Liver (tissue), 9 donors: Measurements from ENCODE around the gene SORCS2. TPM values are rescaled to one million over a fixed set of nuclear protein-coding genes. Genes with fewer than 3 reads are reported as not detected.

ENCODE experiments used
- DNase-seq: peaks from one replicate; pipeline ENCODE4 v3.0.0-alpha.2; 2017; ENCODE audit warnings: low spot score
- H3K27ac ChIP-seq, 2 donors: one replicate each; pipeline ENCODE4 v1.7.0; 2013; ENCODE audit warnings: inconsistent platforms in 2 of 2, low read length in 2 of 2, control low read depth in 1 of 2, low read depth in 1 of 2, mild to moderate bottlenecking in 1 of 2
- H3K27me3 ChIP-seq, 4 donors: one replicate each; pipeline versions ENCODE4 v1.6.1 to v1.7.0; 2013; ENCODE audit warnings: low read length in 3 of 4, inconsistent platforms in 1 of 4, mild to moderate bottlenecking in 1 of 4, moderate library complexity in 1 of 4; ENCODE audit not compliant: control insufficient read depth in 4 of 4, insufficient read depth in 4 of 4
- H3K36me3 ChIP-seq, 4 donors: one replicate each; pipeline versions ENCODE4 v1.6.1 to v1.7.0; 2013; ENCODE audit warnings: low read length in 3 of 4, mild to moderate bottlenecking in 3 of 4, low read depth in 1 of 4, moderate library complexity in 1 of 4; ENCODE audit not compliant: control insufficient read depth in 4 of 4, insufficient read depth in 3 of 4
- H3K4me1 ChIP-seq, 4 donors: one replicate each; pipeline versions ENCODE4 v1.6.1 to v1.7.0; 2013; ENCODE audit warnings: low read length in 3 of 4, mild to moderate bottlenecking in 3 of 4, moderate library complexity in 1 of 4; ENCODE audit not compliant: control insufficient read depth in 4 of 4, insufficient read depth in 4 of 4
- H3K4me3 ChIP-seq, 3 donors: one replicate each; pipeline versions ENCODE4 v1.6.1 to v1.7.0; 2013; ENCODE audit warnings: low read length in 3 of 3, control low read depth in 1 of 3, low read depth in 1 of 3, mild to moderate bottlenecking in 1 of 3
- H3K9ac ChIP-seq, 2 donors: one replicate each; pipeline ENCODE4 v1.7.0; 2013; ENCODE audit warnings: low read length in 2 of 2, mild to moderate bottlenecking in 2 of 2, moderate library complexity in 2 of 2, control low read depth in 1 of 2, low read depth in 1 of 2
- H3K9me3 ChIP-seq, 4 donors: one replicate each; pipeline versions ENCODE4 v1.6.1 to v1.7.0; 2013; ENCODE audit warnings: low read length in 3 of 4; ENCODE audit not compliant: control insufficient read depth in 4 of 4
- ATF3 ChIP-seq: IDR thresholded peaks from 2 replicates; pipeline ENCODE4 v1.6.1; 2016; ENCODE audit warnings: antibody characterized with exemption
- CTCF ChIP-seq: fragments of 150-350 bp; IDR thresholded peaks from 2 replicates; pipeline ENCODE4 v1.5.1; 2017; ENCODE audit warnings: improper control_type of control experiment, low read depth, low read length; ENCODE audit not compliant: missing input control
- EGR1 ChIP-seq, 2 donors: IDR thresholded peaks; 2 replicates each; pipeline ENCODE4 v1.6.1; 2016 to 2018; ENCODE audit warnings: antibody characterized with exemption in 2 of 2, low read depth in 2 of 2
- FOXA1 ChIP-seq: IDR thresholded peaks from 2 replicates; pipeline ENCODE4 v1.6.1; 2016; ENCODE audit warnings: antibody characterized with exemption
- FOXA2 ChIP-seq: IDR thresholded peaks from 2 replicates; pipeline ENCODE4 v1.6.1; 2016; ENCODE audit warnings: antibody characterized with exemption
- GABPA ChIP-seq, 2 donors: IDR thresholded peaks in 1 of 2; conservative IDR thresholded peaks in 1 of 2; 2 replicates each; pipeline ENCODE4 v1.6.1; 2016; ENCODE audit warnings: antibody characterized with exemption in 2 of 2, mild to moderate bottlenecking in 1 of 2, moderate library complexity in 1 of 2
- HNF4A ChIP-seq, 2 donors: conservative IDR thresholded peaks; 2 replicates each; pipeline ENCODE4 v1.6.1; 2016; ENCODE audit warnings: antibody characterized with exemption in 2 of 2, mild to moderate bottlenecking in 2 of 2
- HNF4G ChIP-seq: IDR thresholded peaks from 2 replicates; pipeline ENCODE4 v1.6.1; 2016; ENCODE audit warnings: antibody characterized with exemption
- JUND ChIP-seq, 2 donors: IDR thresholded peaks; 2 replicates each; pipeline ENCODE4 v1.6.1; 2016; ENCODE audit warnings: antibody characterized with exemption in 2 of 2
- RAD21 ChIP-seq, 2 donors: IDR thresholded peaks; 2 replicates each; pipeline ENCODE4 v1.6.1; 2016; ENCODE audit warnings: antibody characterized with exemption in 2 of 2, mild to moderate bottlenecking in 2 of 2
- REST ChIP-seq: IDR thresholded peaks from 2 replicates; pipeline ENCODE4 v1.6.1; 2016; ENCODE audit warnings: antibody characterized with exemption, mild to moderate bottlenecking
- RXRA ChIP-seq, 2 donors: IDR thresholded peaks; 2 replicates each; pipeline ENCODE4 v1.6.1; 2017 to 2018; ENCODE audit warnings: antibody characterized with exemption in 2 of 2, mild to moderate bottlenecking in 1 of 2
- SP1 ChIP-seq: IDR thresholded peaks from 2 replicates; pipeline ENCODE4 v1.6.1; 2018; ENCODE audit warnings: antibody characterized with exemption, mild to moderate bottlenecking
- TAF1 ChIP-seq: conservative IDR thresholded peaks from 2 replicates; pipeline ENCODE4 v1.6.1; 2016; ENCODE audit warnings: antibody characterized with exemption, mild to moderate bottlenecking
- YY1 ChIP-seq: IDR thresholded peaks from 2 replicates; pipeline ENCODE4 v1.6.1; 2016; ENCODE audit warnings: antibody characterized with exemption, mild to moderate bottlenecking
- ZBTB33 ChIP-seq: IDR thresholded peaks from 2 replicates; pipeline ENCODE4 v1.6.1; 2016; ENCODE audit warnings: antibody characterized with exemption
- WGBS: extraction: QIAGEN DNeasy Blood & Tissue Kit; methylation state at CpG from one replicate; pipeline ENCODE4 v1.1.7; 2013; 5-methylcytosine and 5-hydroxymethylcytosine counted together
- polyA plus RNA-seq, 2 donors: library from polyadenylated mRNA; stranded (reverse) in 1 of 2; unstranded in 1 of 2; fragments of 200-250 nt in 1 of 2; fragments of >200 nt in 1 of 2; fragmentation: Nextera tagmentation in 1 of 2; extraction: Ambion mirVana in 1 of 2; gene quantifications; one replicate each; pipeline versions ENCODE4 v1.2.1 to v1.2.3, GENCODE V29; 2013 to 2015
- total RNA-seq, 2 donors: library from RNA; depleted of rRNA; stranded (reverse); fragments of >200 nt; gene quantifications; one replicate each; pipeline ENCODE4 v1.2.3, GENCODE V29; 2014
- donor health status: healthy.
- donor health status: healthy.
- donor health status: healthy.
- donor health status: healthy.
- donor health status: healthy.

SORCS2 gene
- total and polyA plus RNA-seq, 4 donors: 0.10 to 1.4 (median 0.92) TPM

- no peaks in the 10 kb centered on the region for H3K4me1 ChIP-seq
- no peak overlapping the region for H3K9ac ChIP-seq
- TF ChIP-seq CTCF (no peak), GABPA (IDR thresholded peaks at IDR 0.05 in 1 of 2, conservative IDR thresholded peaks at IDR 0.05 in 1 of 2) (no peak), YY1 (no peak), RAD21 (IDR thresholded peaks at IDR 0.05) (no peak), HNF4G (no peak), RXRA (IDR thresholded peaks at IDR 0.05) (no peak), FOXA2 (no peak), HNF4A (conservative IDR thresholded peaks at IDR 0.05) (no peak)
- H3K36me3 ChIP-seq: no peaks in the 10 kb centered on the region
- 90% methylated on average over 13 of the region's 13 CpGs for WGBS
- no peaks in the 10 kb centered on the region for H3K9me3 ChIP-seq
- no peak overlapping the region for H3K4me3 ChIP-seq
- H3K27ac ChIP-seq: no peak overlapping the region
- no peak for DNase-seq
- no peaks in the 10 kb centered on the region for H3K27me3 ChIP-seq
These were observed 235.5 kb downstream of the SORCS2 start for GRCh38 chr4:7427831-7428260.

GRCh38 chr4:7428261-7429068, 236.1 kb downstream of the SORCS2 start:
- no peaks in the 10 kb centered on the region for H3K4me1 ChIP-seq
- H3K9ac ChIP-seq: no peak overlapping the region
- H3K4me3 ChIP-seq: no peak overlapping the region
- 89% methylated on average over 16 of the region's 16 CpGs for WGBS
- no peaks in the 10 kb centered on the region for H3K36me3 ChIP-seq
- no peak for DNase-seq
- no peaks in the 10 kb centered on the region for H3K9me3 ChIP-seq
- H3K27ac ChIP-seq: no peak overlapping the region
- no peak for TF ChIP-seq GABPA (IDR thresholded peaks at IDR 0.05 in 1 of 2, conservative IDR thresholded peaks at IDR 0.05 in 1 of 2)
- no peak for TF ChIP-seq ATF3
- TF ChIP-seq FOXA1: no peak
- TF ChIP-seq YY1: no peak
- no peaks in the 10 kb centered on the region for H3K27me3 ChIP-seq

- no peaks in the 10 kb centered on the region for H3K27me3 ChIP-seq
- no peak overlapping the region for H3K9ac ChIP-seq
- TF ChIP-seq REST (no peak), FOXA2 (no peak), EGR1 (IDR thresholded peaks at IDR 0.05; ENCODE audit: low read depth in 2 of 2) (no peak), ATF3 (no peak), SP1 (no peak), JUND (IDR thresholded peaks at IDR 0.05) (no peak), RAD21 (IDR thresholded peaks at IDR 0.05) (no peak), FOXA1 (no peak), TAF1 (no peak), ZBTB33 (no peak), CTCF (no peak), RXRA (IDR thresholded peaks at IDR 0.05) (no peak)
- H3K36me3 ChIP-seq: no peaks in the 10 kb centered on the region
- H3K27ac ChIP-seq: no peak overlapping the region
- DNase-seq: no peak
- no peak overlapping the region for H3K4me3 ChIP-seq
- H3K9me3 ChIP-seq: no peaks in the 10 kb centered on the region
- 95% methylated on average over 9 of the region's 9 CpGs for WGBS
- no peaks in the 10 kb centered on the region for H3K4me1 ChIP-seq
These were observed 236.7 kb downstream of the SORCS2 start for GRCh38 chr4:7429069-7429416.
